ENCODE data around the gene COIL. TPM values are rescaled to one million over a fixed set of nuclear protein-coding genes. Genes with fewer than 3 reads are reported as not detected.

Gene COIL
- total and polyA plus RNA-seq, 2 of the 13 experiments (the other 11 are each of a cell fraction or from before 2014, with no cell fraction given) = 8.1 to 29.4 TPM

DNA sequence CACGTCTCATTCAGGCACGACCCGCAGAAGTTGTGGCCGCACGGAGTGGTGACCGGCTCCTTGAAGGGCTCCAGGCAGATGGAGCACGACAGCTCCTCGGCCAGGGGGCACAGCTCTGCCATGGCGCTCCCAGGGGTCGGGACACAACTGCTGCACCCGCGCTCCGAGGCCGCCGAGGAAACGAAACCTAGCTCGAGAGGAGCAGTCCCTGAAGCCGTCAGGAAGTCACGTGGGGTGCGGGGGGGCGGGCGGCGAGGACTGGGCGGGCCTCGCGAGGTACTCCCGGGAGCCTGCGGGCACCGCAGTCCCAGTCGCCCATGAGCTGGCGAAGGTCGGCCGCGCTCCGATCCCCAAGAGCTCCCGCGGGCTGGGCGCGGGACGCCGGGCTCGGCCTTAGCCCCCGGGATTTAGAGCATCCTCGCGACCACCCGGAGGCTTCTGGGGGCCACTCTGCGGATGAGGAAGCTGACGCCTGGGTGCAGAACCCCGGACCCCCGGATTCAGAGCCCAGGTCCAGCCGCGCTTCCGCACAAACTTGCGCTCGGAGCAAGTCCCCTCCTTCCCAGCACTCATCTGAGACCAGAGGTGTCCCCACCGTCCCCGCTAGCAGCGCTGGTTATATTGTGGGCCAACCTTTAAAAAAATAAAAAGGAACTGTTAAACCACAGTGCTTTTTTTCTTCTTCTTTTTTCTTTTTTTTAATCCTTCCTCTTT lies 46.8 kb downstream of the COIL start, which contains the start of gene TRIM25 (continued):
- TF ChIP-seq, protein P1, sequence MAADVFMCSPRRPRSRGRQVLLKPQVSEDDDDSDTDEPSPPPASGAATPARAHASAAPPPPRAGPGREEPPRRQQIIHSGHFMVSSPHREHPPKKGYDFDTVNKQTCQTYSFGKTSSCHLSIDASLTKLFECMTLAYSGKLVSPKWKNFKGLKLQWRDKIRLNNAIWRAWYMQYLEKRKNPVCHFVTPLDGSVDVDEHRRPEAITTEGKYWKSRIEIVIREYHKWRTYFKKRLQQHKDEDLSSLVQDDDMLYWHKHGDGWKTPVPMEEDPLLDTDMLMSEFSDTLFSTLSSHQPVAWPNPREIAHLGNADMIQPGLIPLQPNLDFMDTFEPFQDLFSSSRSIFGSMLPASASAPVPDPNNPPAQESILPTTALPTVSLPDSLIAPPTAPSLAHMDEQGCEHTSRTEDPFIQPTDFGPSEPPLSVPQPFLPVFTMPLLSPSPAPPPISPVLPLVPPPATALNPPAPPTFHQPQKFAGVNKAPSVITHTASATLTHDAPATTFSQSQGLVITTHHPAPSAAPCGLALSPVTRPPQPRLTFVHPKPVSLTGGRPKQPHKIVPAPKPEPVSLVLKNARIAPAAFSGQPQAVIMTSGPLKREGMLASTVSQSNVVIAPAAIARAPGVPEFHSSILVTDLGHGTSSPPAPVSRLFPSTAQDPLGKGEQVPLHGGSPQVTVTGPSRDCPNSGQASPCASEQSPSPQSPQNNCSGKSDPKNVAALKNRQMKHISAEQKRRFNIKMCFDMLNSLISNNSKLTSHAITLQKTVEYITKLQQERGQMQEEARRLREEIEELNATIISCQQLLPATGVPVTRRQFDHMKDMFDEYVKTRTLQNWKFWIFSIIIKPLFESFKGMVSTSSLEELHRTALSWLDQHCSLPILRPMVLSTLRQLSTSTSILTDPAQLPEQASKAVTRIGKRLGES (CRISPR knock-in tag; IDR thresholded peaks at IDR 0.05; ENCODE audit: borderline replicate concordance) = 0 out of 2 replicates have a peak, but pooled peaks have one; percentile 66
- TF ChIP-seq, protein P2, sequence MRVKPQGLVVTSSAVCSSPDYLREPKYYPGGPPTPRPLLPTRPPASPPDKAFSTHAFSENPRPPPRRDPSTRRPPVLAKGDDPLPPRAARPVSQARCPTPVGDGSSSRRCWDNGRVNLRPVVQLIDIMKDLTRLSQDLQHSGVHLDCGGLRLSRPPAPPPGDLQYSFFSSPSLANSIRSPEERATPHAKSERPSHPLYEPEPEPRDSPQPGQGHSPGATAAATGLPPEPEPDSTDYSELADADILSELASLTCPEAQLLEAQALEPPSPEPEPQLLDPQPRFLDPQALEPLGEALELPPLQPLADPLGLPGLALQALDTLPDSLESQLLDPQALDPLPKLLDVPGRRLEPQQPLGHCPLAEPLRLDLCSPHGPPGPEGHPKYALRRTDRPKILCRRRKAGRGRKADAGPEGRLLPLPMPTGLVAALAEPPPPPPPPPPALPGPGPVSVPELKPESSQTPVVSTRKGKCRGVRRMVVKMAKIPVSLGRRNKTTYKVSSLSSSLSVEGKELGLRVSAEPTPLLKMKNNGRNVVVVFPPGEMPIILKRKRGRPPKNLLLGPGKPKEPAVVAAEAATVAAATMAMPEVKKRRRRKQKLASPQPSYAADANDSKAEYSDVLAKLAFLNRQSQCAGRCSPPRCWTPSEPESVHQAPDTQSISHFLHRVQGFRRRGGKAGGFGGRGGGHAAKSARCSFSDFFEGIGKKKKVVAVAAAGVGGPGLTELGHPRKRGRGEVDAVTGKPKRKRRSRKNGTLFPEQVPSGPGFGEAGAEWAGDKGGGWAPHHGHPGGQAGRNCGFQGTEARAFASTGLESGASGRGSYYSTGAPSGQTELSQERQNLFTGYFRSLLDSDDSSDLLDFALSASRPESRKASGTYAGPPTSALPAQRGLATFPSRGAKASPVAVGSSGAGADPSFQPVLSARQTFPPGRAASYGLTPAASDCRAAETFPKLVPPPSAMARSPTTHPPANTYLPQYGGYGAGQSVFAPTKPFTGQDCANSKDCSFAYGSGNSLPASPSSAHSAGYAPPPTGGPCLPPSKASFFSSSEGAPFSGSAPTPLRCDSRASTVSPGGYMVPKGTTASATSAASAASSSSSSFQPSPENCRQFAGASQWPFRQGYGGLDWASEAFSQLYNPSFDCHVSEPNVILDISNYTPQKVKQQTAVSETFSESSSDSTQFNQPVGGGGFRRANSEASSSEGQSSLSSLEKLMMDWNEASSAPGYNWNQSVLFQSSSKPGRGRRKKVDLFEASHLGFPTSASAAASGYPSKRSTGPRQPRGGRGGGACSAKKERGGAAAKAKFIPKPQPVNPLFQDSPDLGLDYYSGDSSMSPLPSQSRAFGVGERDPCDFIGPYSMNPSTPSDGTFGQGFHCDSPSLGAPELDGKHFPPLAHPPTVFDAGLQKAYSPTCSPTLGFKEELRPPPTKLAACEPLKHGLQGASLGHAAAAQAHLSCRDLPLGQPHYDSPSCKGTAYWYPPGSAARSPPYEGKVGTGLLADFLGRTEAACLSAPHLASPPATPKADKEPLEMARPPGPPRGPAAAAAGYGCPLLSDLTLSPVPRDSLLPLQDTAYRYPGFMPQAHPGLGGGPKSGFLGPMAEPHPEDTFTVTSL (CRISPR knock-in tag; IDR thresholded peaks at IDR 0.05; ENCODE audit: borderline replicate concordance) = no peak
- TF ChIP-seq ZKSCAN5 (CRISPR knock-in tag; IDR thresholded peaks at IDR 0.05) (no peak), ZNF670 (CRISPR knock-in tag; IDR thresholded peaks at IDR 0.05; ENCODE audit: borderline replicate concordance) (peak; percentile 55; the same call in 1 of the 2 replicates)
- TF ChIP-seq, protein P3, sequence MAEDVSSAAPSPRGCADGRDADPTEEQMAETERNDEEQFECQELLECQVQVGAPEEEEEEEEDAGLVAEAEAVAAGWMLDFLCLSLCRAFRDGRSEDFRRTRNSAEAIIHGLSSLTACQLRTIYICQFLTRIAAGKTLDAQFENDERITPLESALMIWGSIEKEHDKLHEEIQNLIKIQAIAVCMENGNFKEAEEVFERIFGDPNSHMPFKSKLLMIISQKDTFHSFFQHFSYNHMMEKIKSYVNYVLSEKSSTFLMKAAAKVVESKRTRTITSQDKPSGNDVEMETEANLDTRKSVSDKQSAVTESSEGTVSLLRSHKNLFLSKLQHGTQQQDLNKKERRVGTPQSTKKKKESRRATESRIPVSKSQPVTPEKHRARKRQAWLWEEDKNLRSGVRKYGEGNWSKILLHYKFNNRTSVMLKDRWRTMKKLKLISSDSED (CRISPR knock-in tag; IDR thresholded peaks at IDR 0.05) = no peak; the same call in 1 of the 2 replicates
- TF ChIP-seq, protein P4, sequence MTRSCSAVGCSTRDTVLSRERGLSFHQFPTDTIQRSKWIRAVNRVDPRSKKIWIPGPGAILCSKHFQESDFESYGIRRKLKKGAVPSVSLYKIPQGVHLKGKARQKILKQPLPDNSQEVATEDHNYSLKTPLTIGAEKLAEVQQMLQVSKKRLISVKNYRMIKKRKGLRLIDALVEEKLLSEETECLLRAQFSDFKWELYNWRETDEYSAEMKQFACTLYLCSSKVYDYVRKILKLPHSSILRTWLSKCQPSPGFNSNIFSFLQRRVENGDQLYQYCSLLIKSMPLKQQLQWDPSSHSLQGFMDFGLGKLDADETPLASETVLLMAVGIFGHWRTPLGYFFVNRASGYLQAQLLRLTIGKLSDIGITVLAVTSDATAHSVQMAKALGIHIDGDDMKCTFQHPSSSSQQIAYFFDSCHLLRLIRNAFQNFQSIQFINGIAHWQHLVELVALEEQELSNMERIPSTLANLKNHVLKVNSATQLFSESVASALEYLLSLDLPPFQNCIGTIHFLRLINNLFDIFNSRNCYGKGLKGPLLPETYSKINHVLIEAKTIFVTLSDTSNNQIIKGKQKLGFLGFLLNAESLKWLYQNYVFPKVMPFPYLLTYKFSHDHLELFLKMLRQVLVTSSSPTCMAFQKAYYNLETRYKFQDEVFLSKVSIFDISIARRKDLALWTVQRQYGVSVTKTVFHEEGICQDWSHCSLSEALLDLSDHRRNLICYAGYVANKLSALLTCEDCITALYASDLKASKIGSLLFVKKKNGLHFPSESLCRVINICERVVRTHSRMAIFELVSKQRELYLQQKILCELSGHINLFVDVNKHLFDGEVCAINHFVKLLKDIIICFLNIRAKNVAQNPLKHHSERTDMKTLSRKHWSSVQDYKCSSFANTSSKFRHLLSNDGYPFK (CRISPR knock-in tag; IDR thresholded peaks at IDR 0.05; ENCODE audit: borderline replicate concordance) = peak; percentile 93
- TF ChIP-seq, protein P5, sequence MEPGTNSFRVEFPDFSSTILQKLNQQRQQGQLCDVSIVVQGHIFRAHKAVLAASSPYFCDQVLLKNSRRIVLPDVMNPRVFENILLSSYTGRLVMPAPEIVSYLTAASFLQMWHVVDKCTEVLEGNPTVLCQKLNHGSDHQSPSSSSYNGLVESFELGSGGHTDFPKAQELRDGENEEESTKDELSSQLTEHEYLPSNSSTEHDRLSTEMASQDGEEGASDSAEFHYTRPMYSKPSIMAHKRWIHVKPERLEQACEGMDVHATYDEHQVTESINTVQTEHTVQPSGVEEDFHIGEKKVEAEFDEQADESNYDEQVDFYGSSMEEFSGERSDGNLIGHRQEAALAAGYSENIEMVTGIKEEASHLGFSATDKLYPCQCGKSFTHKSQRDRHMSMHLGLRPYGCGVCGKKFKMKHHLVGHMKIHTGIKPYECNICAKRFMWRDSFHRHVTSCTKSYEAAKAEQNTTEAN (CRISPR knock-in tag; conservative IDR thresholded peaks at IDR 0.05) = peak; percentile 65; the same call in 1 of the 2 replicates
- TF ChIP-seq, protein P6, sequence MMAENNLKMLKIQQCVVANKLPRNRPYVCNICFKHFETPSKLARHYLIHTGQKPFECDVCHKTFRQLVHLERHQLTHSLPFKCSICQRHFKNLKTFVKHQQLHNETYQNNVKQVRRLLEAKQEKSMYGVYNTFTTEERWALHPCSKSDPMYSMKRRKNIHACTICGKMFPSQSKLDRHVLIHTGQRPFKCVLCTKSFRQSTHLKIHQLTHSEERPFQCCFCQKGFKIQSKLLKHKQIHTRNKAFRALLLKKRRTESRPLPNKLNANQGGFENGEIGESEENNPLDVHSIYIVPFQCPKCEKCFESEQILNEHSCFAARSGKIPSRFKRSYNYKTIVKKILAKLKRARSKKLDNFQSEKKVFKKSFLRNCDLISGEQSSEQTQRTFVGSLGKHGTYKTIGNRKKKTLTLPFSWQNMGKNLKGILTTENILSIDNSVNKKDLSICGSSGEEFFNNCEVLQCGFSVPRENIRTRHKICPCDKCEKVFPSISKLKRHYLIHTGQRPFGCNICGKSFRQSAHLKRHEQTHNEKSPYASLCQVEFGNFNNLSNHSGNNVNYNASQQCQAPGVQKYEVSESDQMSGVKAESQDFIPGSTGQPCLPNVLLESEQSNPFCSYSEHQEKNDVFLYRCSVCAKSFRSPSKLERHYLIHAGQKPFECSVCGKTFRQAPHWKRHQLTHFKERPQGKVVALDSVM (CRISPR knock-in tag; IDR thresholded peaks at IDR 0.05) = no peak
